T-helper 17 cell (primary cell): ENCODE measurements around the gene SLC2A5. TPM values are rescaled to one million over a fixed set of nuclear protein-coding genes. Genes with fewer than 3 reads are reported as not detected.

ENCODE experiments used
- ATAC-seq: fragments of 150-1000 bp; cut with Tn5 transposase; 2 replicates; pipeline ENCODE4 v1.10.0; 2021; ENCODE audit warnings: mild to moderate bottlenecking, moderate library complexity
- DNase-seq, 3 donors: peaks; one replicate each; pipeline versions ENCODE4 v3.0.0 to v3.0.0-alpha.2; 2020 to 2021
- H3K9me3 ChIP-seq: one replicate; pipeline ENCODE4 v1.7.0; 2013; ENCODE audit warnings: low read length, mild to moderate bottlenecking; ENCODE audit not compliant: control insufficient read depth, poor library complexity, severe bottlenecking
- H3K27ac Mint-ChIP-seq: one replicate; pipeline ENCODE4 v1.8.0; 2022; ENCODE audit warnings: mild to moderate bottlenecking, moderate library complexity, mixed read lengths
- H3K27me3 Mint-ChIP-seq: one replicate; pipeline ENCODE4 v1.8.0; 2022; ENCODE audit warnings: mixed read lengths
- H3K36me3 Mint-ChIP-seq: one replicate; pipeline ENCODE4 v1.8.0; 2022; ENCODE audit warnings: low read depth, mixed read lengths
- H3K4me1 Mint-ChIP-seq: one replicate; pipeline ENCODE4 v1.8.0; 2022; ENCODE audit warnings: mild to moderate bottlenecking, mixed read lengths
- H3K4me3 Mint-ChIP-seq: one replicate; pipeline ENCODE4 v1.8.0; 2022; ENCODE audit warnings: mild to moderate bottlenecking, moderate library complexity, mixed read lengths
- total RNA-seq, 4 donors: library from RNA in 2 of 4; stranded (reverse) in 2 of 4; gene quantifications; one replicate each; pipeline ENCODE4 v1.2.3 and lab custom pipeline; 2022 to 2026

SLC2A5 gene
- total RNA-seq, 2 donors from 2014 or later: 0.85 TPM; not detected in 1

GRCh38 chr1:9047019-9047418, 22.4 kb downstream of the SLC2A5 start:
- H3K36me3 Mint-ChIP-seq: no peaks in the 10 kb centered on the region
- no peak overlapping the region for H3K4me3 Mint-ChIP-seq
- peaks cover 16% of the 10 kb centered on the region for H3K27me3 Mint-ChIP-seq
- DNase-seq (no peak), ATAC-seq (no peak)
- H3K27ac Mint-ChIP-seq: no peak overlapping the region
- H3K4me1 Mint-ChIP-seq: no peaks in the 10 kb centered on the region
- no peaks in the 10 kb centered on the region for H3K9me3 ChIP-seq

GRCh38 chr1:9045861-9046510, 23.4 kb downstream of the SLC2A5 start:
- peaks cover 16% of the 10 kb centered on the region for H3K27me3 Mint-ChIP-seq
- no peak for DNase-seq
- no peaks in the 10 kb centered on the region for H3K9me3 ChIP-seq
- H3K4me1 Mint-ChIP-seq: no peaks in the 10 kb centered on the region
- no peak overlapping the region for H3K27ac Mint-ChIP-seq
- no peak overlapping the region for H3K4me3 Mint-ChIP-seq
- no peak for ATAC-seq
- no peaks in the 10 kb centered on the region for H3K36me3 Mint-ChIP-seq

GRCh38 chr1:9044236-9044635, 25.2 kb downstream of the SLC2A5 start:
- H3K9me3 ChIP-seq: no peaks in the 10 kb centered on the region
- DNase-seq (no peak), ATAC-seq (no peak)
- Mint-ChIP-seq H3K27me3 (peaks cover 16% of the 10 kb centered on the region), H3K36me3 (no peaks in the 10 kb centered on the region), H3K27ac (no peak overlapping the region), H3K4me1 (no peaks in the 10 kb centered on the region), H3K4me3 (no peak overlapping the region)

GRCh38 chr1:9042272-9042671, 27.2 kb downstream of the SLC2A5 start:
- Mint-ChIP-seq H3K27me3 (peaks cover 20% of the 10 kb centered on the region), H3K36me3 (no peaks in the 10 kb centered on the region), H3K27ac (no peak overlapping the region), H3K4me3 (no peak overlapping the region), H3K4me1 (no peaks in the 10 kb centered on the region)
- no peak for DNase-seq
- no peaks in the 10 kb centered on the region for H3K9me3 ChIP-seq
- ATAC-seq: no peak

- ATAC-seq (no peak), DNase-seq (no peak)
- H3K4me1 Mint-ChIP-seq: no peaks in the 10 kb centered on the region
- no peaks in the 10 kb centered on the region for H3K36me3 Mint-ChIP-seq
- no peaks in the 10 kb centered on the region for H3K9me3 ChIP-seq
- H3K27me3 Mint-ChIP-seq: peaks cover 16% of the 10 kb centered on the region
- no peak overlapping the region for H3K27ac Mint-ChIP-seq
- no peak overlapping the region for H3K4me3 Mint-ChIP-seq
Observed at GRCh38 chr1:9041116-9041779, 28.2 kb downstream of the SLC2A5 start.

GRCh38 chr1:9040659-9041030, 28.8 kb downstream of the SLC2A5 start:
- no peaks in the 10 kb centered on the region for H3K9me3 ChIP-seq

GRCh38 chr1:9039761-9040658, 29.4 kb downstream of the SLC2A5 start:
- ATAC-seq (no peak), DNase-seq (no peak)
- Mint-ChIP-seq H3K4me3 (no peak overlapping the region), H3K27ac (no peak overlapping the region), H3K4me1 (no peaks in the 10 kb centered on the region), H3K36me3 (no peaks in the 10 kb centered on the region), H3K27me3 (peaks cover 11% of the 10 kb centered on the region)
- H3K9me3 ChIP-seq: no peaks in the 10 kb centered on the region

More at GRCh38 chr1:9040659-9041030, 28.8 kb downstream of the SLC2A5 start:
- Mint-ChIP-seq H3K4me1 (no peaks in the 10 kb centered on the region), H3K4me3 (no peak overlapping the region), H3K27ac (no peak overlapping the region), H3K36me3 (no peaks in the 10 kb centered on the region), H3K27me3 (peaks cover 16% of the 10 kb centered on the region)
- DNase-seq: no peak
- no peak for ATAC-seq

- H3K36me3 Mint-ChIP-seq: no peaks in the 10 kb centered on the region
- H3K4me3 Mint-ChIP-seq: no peak overlapping the region
- no peaks in the 10 kb centered on the region for H3K9me3 ChIP-seq
- peaks cover 5% of the 10 kb centered on the region for H3K27me3 Mint-ChIP-seq
- H3K27ac Mint-ChIP-seq: no peak overlapping the region
- no peaks in the 10 kb centered on the region for H3K4me1 Mint-ChIP-seq
- ATAC-seq: no peak
- no peak for DNase-seq
Observed at GRCh38 chr1:9038881-9039760, 30.3 kb downstream of the SLC2A5 start.

- H3K36me3 Mint-ChIP-seq: no peaks in the 10 kb centered on the region
Observed at GRCh38 chr1:9038338-9038650, 31.1 kb downstream of the SLC2A5 start.

GRCh38 chr1:9037476-9038337, 31.7 kb downstream of the SLC2A5 start:
- DNase-seq: no peak
- no peak overlapping the region for H3K4me3 Mint-ChIP-seq
- no peaks in the 10 kb centered on the region for H3K9me3 ChIP-seq
- no peak overlapping the region for H3K27ac Mint-ChIP-seq
- no peaks in the 10 kb centered on the region for H3K36me3 Mint-ChIP-seq
- H3K27me3 Mint-ChIP-seq: peaks cover 5% of the 10 kb centered on the region
- no peak for ATAC-seq
- no peaks in the 10 kb centered on the region for H3K4me1 Mint-ChIP-seq

More at GRCh38 chr1:9038338-9038650, 31.1 kb downstream of the SLC2A5 start:
- ATAC-seq (no peak), DNase-seq (no peak)
- H3K27me3 Mint-ChIP-seq: peaks cover 5% of the 10 kb centered on the region
- H3K4me3 Mint-ChIP-seq: no peak overlapping the region
- no peaks in the 10 kb centered on the region for H3K9me3 ChIP-seq
- no peaks in the 10 kb centered on the region for H3K4me1 Mint-ChIP-seq
- H3K27ac Mint-ChIP-seq: no peak overlapping the region

GRCh38 chr1:9035226-9035625, 34.2 kb downstream of the SLC2A5 start:
- H3K9me3 ChIP-seq: no peaks in the 10 kb centered on the region
- Mint-ChIP-seq H3K4me3 (no peak overlapping the region), H3K27ac (no peak overlapping the region), H3K4me1 (no peaks in the 10 kb centered on the region), H3K27me3 (peaks cover 5% of the 10 kb centered on the region), H3K36me3 (peaks cover 4% of the 10 kb centered on the region)
- no peak for ATAC-seq
- no peak for DNase-seq

- DNase-seq (no peak), ATAC-seq (no peak)
- no peak overlapping the region for H3K27ac Mint-ChIP-seq
- no peak overlapping the region for H3K4me3 Mint-ChIP-seq
- no peaks in the 10 kb centered on the region for H3K4me1 Mint-ChIP-seq
- peaks cover 11% of the 10 kb centered on the region for H3K27me3 Mint-ChIP-seq
- no peaks in the 10 kb centered on the region for H3K9me3 ChIP-seq
- H3K36me3 Mint-ChIP-seq: peaks cover 4% of the 10 kb centered on the region
Observed at GRCh38 chr1:9033363-9033762, 36.1 kb downstream of the SLC2A5 start.
